ENCODE results near the gene CAMTA1.

GRCh38 chr1:7388141-7388487 is 602.9 kb downstream of the CAMTA1 start:
- TF ChIP-seq CTCF (optimal IDR thresholded peaks at IDR 0.05 in 1 of 3, IDR thresholded peaks at IDR 0.05 in 1 of 3, conservative IDR thresholded peaks at IDR 0.05 in 1 of 3; ENCODE audit: extremely low read depth in 1 of 3, insufficient read depth in 2 of 3, low read length in 3 of 3) (no peak), EZH2 (IDR thresholded peaks at IDR 0.05; ENCODE audit: low read length) (no peak)

All from keratinocyte (primary cell).